ENCODE measurements around the gene FAM3D. TPM values are rescaled to one million over a fixed set of nuclear protein-coding genes. Genes with fewer than 3 reads are reported as not detected.
A peak's percentile ranks its signal among the peaks of the same experiment; 100 is the strongest.

FAM3D gene
- 0.79 TPM for total RNA-seq (2013)
- polyA plus RNA-seq (1 to 10 TPM in 1 of 3 donors, under 1 TPM in 2; 0.28 to 1.9 (median 0.71) TPM), polyA minus RNA-seq (0.97 TPM in 1 of 2 replicates, not detected in the other), total RNA-seq (0 to 0.49 (median 0.23) reads per million in 11 experiments)

GRCh38 chr3:58666683-58667082 lies at the start of gene FAM3D:
FAM3D (minus strand) TSS chr3:58666774; CDS start chr3:58655563, 11,211 bp downstream.
- H3K4me2 ChIP-seq (replicated peaks; ENCODE audit: extremely low read depth, low read length, poor library complexity, severe bottlenecking), result peak within 1 kb of the TSS; percentile 37
- H2AFZ ChIP-seq (ENCODE audit: insufficient read depth, low read depth, low read length, poor library complexity, severe bottlenecking), result peak within 1 kb of the TSS; percentile 76
- peaks cover 0 to 13% of the 10 kb centered on the region in 2 donors for H3K36me3 Mint-ChIP-seq
- intact Hi-C loops (cut with micrococcal nuclease), result no loop called here
- H3K9me3 ChIP-seq (replicated peaks in 1 of 2; ENCODE audit: control insufficient read depth in 1 of 2, insufficient read depth in 1 of 2, low read length in 2 of 2), result peaks cover 0 to 3% of the 10 kb centered on the region in 2 donors
- no peak for TF ChIP-seq CTCF (IDR thresholded peaks at IDR 0.05)
- peak; percentile 74 to 86 (median 83) for DNase-seq
- peaks cover 26% of the 10 kb centered on the region for H3K4me1 Mint-ChIP-seq
- no peaks in the 10 kb centered on the region for H3K36me3 ChIP-seq (replicated peaks in 1 of 2; ENCODE audit: control insufficient read depth in 1 of 2, insufficient read depth in 2 of 2, low read length in 2 of 2)
- H3K4me1 ChIP-seq (ENCODE audit: control insufficient read depth in 1 of 2, insufficient read depth in 2 of 2, low read length in 2 of 2), result peaks cover 15 to 17% of the 10 kb centered on the region in 2 donors
- H3K4me3 Mint-ChIP-seq, result peak within 1 kb of the TSS; percentile 55 to 76
- peaks cover 0 to 18% (median 7%) of the 10 kb centered on the region in 7 donors for H3K9me3 Mint-ChIP-seq
- H3K9ac ChIP-seq (ENCODE audit: insufficient read depth, low read length, poor library complexity, severe bottlenecking), result peak within 1 kb of the TSS; percentile 35
- peak within 1 kb of the TSS in 2 of 3 experiments; percentile 7 to 48 for H3K4me3 ChIP-seq (replicated peaks in 1 of 3; ENCODE audit: low read depth in 2 of 3, low read length in 3 of 3)
- peak within 1 kb of the TSS; percentile 86 to 95 (median 89) for H3K27ac Mint-ChIP-seq
- H3K27me3 Mint-ChIP-seq (ENCODE audit: low read depth in 3 of 3), result peaks cover 0 to 3% (median 0%) of the 10 kb centered on the region in 3 donors
- H3K27me3 ChIP-seq (ENCODE audit: control insufficient read depth in 2 of 2, insufficient read depth in 2 of 2, low read length in 2 of 2), result no peaks in the 10 kb centered on the region
- no peaks in the 10 kb centered on the region for H4K20me1 ChIP-seq (ENCODE audit: insufficient read depth, low read length)
- WGBS (ENCODE audit: insufficient coverage), result 8% methylated on average over 4 of the region's 6 CpGs
- H3K79me2 ChIP-seq (ENCODE audit: insufficient read depth, low read length), result no peaks in the 10 kb centered on the region
- H3K27ac ChIP-seq (ENCODE audit: low read depth in 1 of 2, low read length in 2 of 2), result peak within 1 kb of the TSS; percentile 81 to 84

- Mint-ChIP-seq H3K27me3 (ENCODE audit: low read depth in 3 of 3) (peaks cover 0 to 2% (median 0%) of the 10 kb centered on the region in 3 donors), H3K27ac (peak overlapping the region in 1 of 7 donors; percentile 45), H3K4me3 (no peak overlapping the region), H3K4me1 (no peaks in the 10 kb centered on the region), H3K9me3 (peaks cover 5 to 28% (median 12%) of the 10 kb centered on the region in 7 donors), H3K36me3 (no peaks in the 10 kb centered on the region)
- TF ChIP-seq CTCF (IDR thresholded peaks at IDR 0.05), result no peak
- no peak overlapping the region for H2AFZ ChIP-seq (ENCODE audit: insufficient read depth, low read depth, low read length, poor library complexity, severe bottlenecking)
- intact Hi-C loops (cut with micrococcal nuclease), result no loop called here
- peaks cover 4 to 17% of the 10 kb centered on the region in 2 donors for H3K9me3 ChIP-seq (replicated peaks in 1 of 2; ENCODE audit: control insufficient read depth in 1 of 2, insufficient read depth in 1 of 2, low read length in 2 of 2)
- no peak overlapping the region for H3K9ac ChIP-seq (ENCODE audit: insufficient read depth, low read length, poor library complexity, severe bottlenecking)
- no peak overlapping the region for H3K4me2 ChIP-seq (replicated peaks; ENCODE audit: extremely low read depth, low read length, poor library complexity, severe bottlenecking)
- no peak for DNase-seq
- H3K4me3 ChIP-seq (replicated peaks in 1 of 3; ENCODE audit: low read depth in 2 of 3, low read length in 3 of 3), result no peak overlapping the region
- no peaks in the 10 kb centered on the region for H3K27me3 ChIP-seq (ENCODE audit: control insufficient read depth in 2 of 2, insufficient read depth in 2 of 2, low read length in 2 of 2)
- no peaks in the 10 kb centered on the region for H3K4me1 ChIP-seq (ENCODE audit: control insufficient read depth in 1 of 2, insufficient read depth in 2 of 2, low read length in 2 of 2)
- H3K36me3 ChIP-seq (replicated peaks in 1 of 2; ENCODE audit: control insufficient read depth in 1 of 2, insufficient read depth in 2 of 2, low read length in 2 of 2), result no peaks in the 10 kb centered on the region
- no peak overlapping the region for H3K27ac ChIP-seq (ENCODE audit: low read depth in 1 of 2, low read length in 2 of 2)
- no CpG with 5 or more reads among the region's 3 CpGs for WGBS (ENCODE audit: insufficient coverage)
- H3K79me2 ChIP-seq (ENCODE audit: insufficient read depth, low read length), result no peaks in the 10 kb centered on the region
- no peaks in the 10 kb centered on the region for H4K20me1 ChIP-seq (ENCODE audit: insufficient read depth, low read length)
These were observed 47.3 kb upstream of the FAM3D start for GRCh38 chr3:58713715-58714401.
